GM12878 (cell line): ENCODE measurements around the gene PRKACG. TPM values are rescaled to one million over a fixed set of nuclear protein-coding genes. Genes with fewer than 3 reads are reported as not detected.

Source experiments
- ATAC-seq: fragments of 200-7000 bp; cut with Tn5 transposase; 3 replicates; pipeline ENCODE4 v1.9.1; 2020; ENCODE audit warnings: mild to moderate bottlenecking, moderate library complexity
- BruUV-seq: library from RNA; stranded (reverse); fragments of 400-500 nt; replicated peaks from 2 replicates; lab custom pipeline; 2021; lab: Mats Ljungman, UMichigan
- CTCF ChIA-PET: fragments of 300-600 bp; sonication (Branson Sonifier 250); formaldehyde crosslinking; extraction: SDS; loops from one replicate; lab custom pipeline; 2021; ENCODE audit warnings: inconsistent platforms; lab: Yijun Ruan, JAX
- POLR2A ChIA-PET: fragments of 350-600 bp; formaldehyde crosslinking; extraction: SDS; loops from one replicate; lab custom pipeline; 2021; ENCODE audit warnings: inconsistent platforms; lab: Charles Lee
- RAD21 ChIA-PET: fragments of 300-600 bp; sonication (Branson Sonifier 250); formaldehyde crosslinking; loops from one replicate; lab custom pipeline; 2023; ENCODE audit warnings: antibody characterized with exemption; ENCODE audit not compliant: unreplicated experiment; lab: Charles Lee
- SMC1A ChIA-PET: fragments of 300-600 bp; sonication (Branson Sonifier 250); formaldehyde crosslinking; loops from one replicate; lab custom pipeline; 2023; ENCODE audit not compliant: unreplicated experiment, uncharacterized antibody; lab: Charles Lee
- DNase-seq: peaks from one replicate; pipeline ENCODE4 v3.0.0-alpha.2; 2011; ENCODE audit warnings: low read depth, low spot score
- FAIRE-seq: peaks from 3 replicates; lab custom pipeline; 2011; peaks lifted over from hg19 to GRCh38; lab: Jason Lieb, UNC
- H2AFZ ChIP-seq: 2 replicates; pipeline ENCODE4 v1.6.0; 2011; ENCODE audit warnings: low read depth, low read length, control low read depth; ENCODE audit not compliant: control insufficient read depth
- H3K27ac ChIP-seq: 2 replicates; pipeline ENCODE4 v1.5.1; 2011; ENCODE audit warnings: control low read depth; ENCODE audit not compliant: control insufficient read depth, insufficient read depth
- H3K27me3 ChIP-seq, 2 experiments: replicated peaks in 1 of 2; 2 replicates each; pipeline versions ENCODE4 v1.6.0 to v1.6.1; 2011; ENCODE audit warnings: low read length in 1 of 2; ENCODE audit not compliant: control insufficient read depth in 2 of 2, insufficient read depth in 2 of 2
- H3K36me3 ChIP-seq, 2 experiments: 2 replicates each; pipeline ENCODE4 v1.5.1; 2011; ENCODE audit warnings: low read length in 1 of 2; ENCODE audit not compliant: control insufficient read depth in 2 of 2, insufficient read depth in 2 of 2
- H3K4me1 ChIP-seq: 2 replicates; pipeline ENCODE4 v1.6.1; 2011; ENCODE audit warnings: mild to moderate bottlenecking, low read length, moderate library complexity, mixed read lengths; ENCODE audit not compliant: control insufficient read depth, insufficient read depth
- H3K4me2 ChIP-seq: 2 replicates; pipeline ENCODE4 v1.6.0; 2011; ENCODE audit warnings: control low read depth; ENCODE audit not compliant: control insufficient read depth, insufficient read depth
- H3K4me3 ChIP-seq: fragments of 200-600 bp; sonication (generic); 2 replicates; pipeline ENCODE4 v1.5.1; 2016
- H3K79me2 ChIP-seq: 2 replicates; pipeline ENCODE4 v1.6.0; 2011; ENCODE audit warnings: low read length; ENCODE audit not compliant: control insufficient read depth, insufficient read depth
- H3K9ac ChIP-seq: 2 replicates; pipeline ENCODE4 v1.8.0; 2011; ENCODE audit warnings: low read length, control low read depth, mixed read lengths; ENCODE audit not compliant: control insufficient read depth, insufficient read depth
- H3K9me3 ChIP-seq: replicated peaks from 3 replicates; pipeline ENCODE4 v1.5.1; 2011; ENCODE audit warnings: mild to moderate bottlenecking, low read length; ENCODE audit not compliant: control insufficient read depth, insufficient read depth
- H4K20me1 ChIP-seq: 2 replicates; pipeline ENCODE4 v1.6.0; 2011; ENCODE audit not compliant: control insufficient read depth, insufficient read depth
- CHD4 ChIP-seq: fragments of 200-600 bp; sonication (generic); IDR thresholded peaks from 2 replicates; pipeline ENCODE4 v1.6.1; 2016; ENCODE audit warnings: mild to moderate bottlenecking
- CREM ChIP-seq: IDR thresholded peaks from 2 replicates; pipeline ENCODE4 v1.6.1; 2014; ENCODE audit warnings: antibody characterized with exemption, low read depth
- FOS ChIP-seq: IDR thresholded peaks from 3 replicates; pipeline ENCODE4 v1.6.1; 2011; ENCODE audit warnings: borderline replicate concordance; ENCODE audit not compliant: insufficient read length; ENCODE audit errors: extremely low read depth
- MAX ChIP-seq: IDR thresholded peaks from 2 replicates; pipeline ENCODE4 v1.6.1; 2012; ENCODE audit warnings: low read depth, low read length, improper control_type of control experiment
- PAX5 ChIP-seq: IDR thresholded peaks from 2 replicates; pipeline ENCODE4 v1.6.1; 2011; ENCODE audit warnings: low read depth, low read length, borderline replicate concordance
- PKNOX1 ChIP-seq: fragments of 450-650 bp; IDR thresholded peaks from 2 replicates; pipeline ENCODE4 v1.6.1; 2016; ENCODE audit warnings: mild to moderate bottlenecking
- WGBS: methylation state at CpG from one replicate; pipeline ENCODE4 v1.1.6; 2016; ENCODE audit warnings: low lambda C conversion rate; ENCODE audit not compliant: insufficient replicate concordance, insufficient coverage; ENCODE audit errors: missing lambda C conversion rate; 5-methylcytosine and 5-hydroxymethylcytosine counted together
- in situ Hi-C: fragments of 300-500 bp; cut with MboI; formaldehyde crosslinking; loops from 9 replicates; pipeline ENCODE4 v1.14.3; 2018; ENCODE audit warnings: mixed read lengths
- intact Hi-C: fragments of 100-400 bp; cut with micrococcal nuclease; formaldehyde crosslinking; loops from one replicate; pipeline ENCODE4 v1.14.2; 2022; ENCODE audit not compliant: unreplicated experiment
- polyA plus RNA-seq, 11 experiments: library from polyadenylated mRNA; depleted of rRNA in 4 of 11; unstranded in 6 of 11; stranded (reverse) in 5 of 11; fragments of >200 nt; fragmentation: Nextera tagmentation in 4 of 11; fragmentation: Illumina TruSeq in 1 of 11; extraction: Ambion mirVana in 4 of 11; extraction: Trizol in 1 of 11; gene quantifications; 1 replicate in 1 of 11; 2 replicates in 10 of 11; pipeline versions ENCODE4 v1.2.1 to v1.2.3, GENCODE V29; 2011 to 2016; ENCODE audit warnings: inconsistent platforms in 2 of 11, missing spikeins in 2 of 11, low read depth in 1 of 11
- total RNA-seq, 4 experiments: library from RNA; depleted of rRNA in 3 of 4; stranded (reverse); fragments of >200 nt in 3 of 4; fragmentation: Illumina TruSeq in 1 of 4; extraction: Trizol in 1 of 4; gene quantifications; 2 replicates each; pipeline versions ENCODE4 v1.2.1 to v1.2.3, GENCODE V29; 2013 to 2021

The PRKACG gene
- total and polyA plus RNA-seq, 10 of the 15 experiments (the other 5 are each of a cell fraction or from before 2014, with no cell fraction given): not detected

GRCh38 chr9:68998385-68998784 is 15.5 kb downstream of the PRKACG start:
- no peaks in the 10 kb centered on the region for H3K9me3 ChIP-seq
- no peaks in the 10 kb centered on the region for H3K36me3 ChIP-seq
- intact Hi-C loops: loop anchor here (2.0 to 5.0 kb wide), 7 partner anchors 46 to 314 kb away; partner anchors contain the start of gene PIP5K1B
- DNase-seq (no peak), ATAC-seq (no peak), FAIRE-seq (no peak)
- ChIA-PET CTCF (interaction anchor here (0.9 to 4.4 kb wide), 11 partner anchors 13 to 415 kb away, joined by 3 to 39 read pairs (median 3); partner anchors contain the start of genes FXN and PIP5K1B), RAD21 (interaction anchor here (0.8 to 3.1 kb wide), 9 partner anchors 14 to 415 kb away, joined by 3 to 44 read pairs (median 4); no protein-coding TSS in a partner anchor), POLR2A (no interaction called here), SMC1A (interaction anchor here (0.7 to 3.4 kb wide), 10 partner anchors 14 to 415 kb away, joined by 3 to 21 read pairs (median 5); no protein-coding TSS in a partner anchor)
- no peak overlapping the region for H3K27ac ChIP-seq
- H3K9ac ChIP-seq: no peak overlapping the region
- H3K27me3 ChIP-seq: no peaks in the 10 kb centered on the region
- H3K4me2 ChIP-seq: no peak overlapping the region
- BruUV-seq: no TSS peak
- no peaks in the 10 kb centered on the region for H3K79me2 ChIP-seq
- no peak overlapping the region for H2AFZ ChIP-seq
- TF ChIP-seq CHD4 (no peak), PKNOX1 (no peak), PAX5 (no peak), CREM (no peak), FOS (no peak), MAX (no peak)
- TF ChIP-seq, all 136 proteins: peak for 0
- in situ Hi-C loops: loop anchor here (10.0 kb wide), 1 partner anchor 294 kb away; the partner anchor contains the start of gene PIP5K1B
- Histone ChIP-seq H3K4me1 (peaks cover 11% of the 10 kb centered on the region), H3K4me3 (no peak overlapping the region), H4K20me1 (no peaks in the 10 kb centered on the region)
- 72% methylated on average over 4 of the region's 4 CpGs for WGBS
